Smooth muscle cell of the brain vasculature (primary cell): ENCODE results near the gene ZNF516.

Experiments used
- DNase-seq: peaks from one replicate; pipeline ENCODE4 v3.0.0-alpha.2; 2012; ENCODE audit warnings: low read depth, low spot score

ZNF516 gene

GRCh38 chr18:76382275-76382674 is 112.8 kb downstream of the ZNF516 start:
- DNase-seq = no peak

- DNase-seq = no peak
Measured at GRCh38 chr18:76380791-76381405, 114.1 kb downstream of the ZNF516 start.

GRCh38 chr18:76380127-76380729 is 114.8 kb downstream of the ZNF516 start:
- DNase-seq = no peak

GRCh38 chr18:76379226-76380126 is 115.6 kb downstream of the ZNF516 start:
- DNase-seq = no peak

- DNase-seq = no peak
Measured at GRCh38 chr18:76378526-76379215, 116.4 kb downstream of the ZNF516 start.

- DNase-seq = no peak
Measured at GRCh38 chr18:76377359-76377756, 117.7 kb downstream of the ZNF516 start.

GRCh38 chr18:76376668-76377358 is 118.2 kb downstream of the ZNF516 start:
- DNase-seq = no peak

GRCh38 chr18:76376225-76376624 is 118.8 kb downstream of the ZNF516 start:
- no peak for DNase-seq

GRCh38 chr18:76374330-76375281 is 120.4 kb downstream of the ZNF516 start:
- no peak for DNase-seq

- no peak for DNase-seq
Measured at GRCh38 chr18:76373297-76373696, 121.7 kb downstream of the ZNF516 start.

GRCh38 chr18:76371301-76372203 is 123.5 kb downstream of the ZNF516 start:
- DNase-seq = no peak

- no peak for DNase-seq
Measured at GRCh38 chr18:76370686-76371085, 124.4 kb downstream of the ZNF516 start.

- no peak for DNase-seq
Measured at GRCh38 chr18:76370201-76370600, 124.8 kb downstream of the ZNF516 start.

- no peak for DNase-seq
Measured at GRCh38 chr18:76369791-76370190, 125.3 kb downstream of the ZNF516 start.

GRCh38 chr18:76368976-76369375 is 126.1 kb downstream of the ZNF516 start:
- DNase-seq = no peak

GRCh38 chr18:76368271-76368670 is 126.8 kb downstream of the ZNF516 start:
- no peak for DNase-seq

GRCh38 chr18:76367168-76368125 is 127.6 kb downstream of the ZNF516 start:
- DNase-seq = no peak

GRCh38 chr18:76365561-76365960 is 129.5 kb downstream of the ZNF516 start:
- DNase-seq = no peak
